ENCODE results near the gene C3. TPM values are rescaled to one million over a fixed set of nuclear protein-coding genes. Genes with fewer than 3 reads are reported as not detected.

The C3 gene
- total and polyA plus RNA-seq, 2 of the 13 experiments (the other 11 are each of a cell fraction or from before 2014, with no cell fraction given), result 1,455 to 6,272 TPM

DNA sequence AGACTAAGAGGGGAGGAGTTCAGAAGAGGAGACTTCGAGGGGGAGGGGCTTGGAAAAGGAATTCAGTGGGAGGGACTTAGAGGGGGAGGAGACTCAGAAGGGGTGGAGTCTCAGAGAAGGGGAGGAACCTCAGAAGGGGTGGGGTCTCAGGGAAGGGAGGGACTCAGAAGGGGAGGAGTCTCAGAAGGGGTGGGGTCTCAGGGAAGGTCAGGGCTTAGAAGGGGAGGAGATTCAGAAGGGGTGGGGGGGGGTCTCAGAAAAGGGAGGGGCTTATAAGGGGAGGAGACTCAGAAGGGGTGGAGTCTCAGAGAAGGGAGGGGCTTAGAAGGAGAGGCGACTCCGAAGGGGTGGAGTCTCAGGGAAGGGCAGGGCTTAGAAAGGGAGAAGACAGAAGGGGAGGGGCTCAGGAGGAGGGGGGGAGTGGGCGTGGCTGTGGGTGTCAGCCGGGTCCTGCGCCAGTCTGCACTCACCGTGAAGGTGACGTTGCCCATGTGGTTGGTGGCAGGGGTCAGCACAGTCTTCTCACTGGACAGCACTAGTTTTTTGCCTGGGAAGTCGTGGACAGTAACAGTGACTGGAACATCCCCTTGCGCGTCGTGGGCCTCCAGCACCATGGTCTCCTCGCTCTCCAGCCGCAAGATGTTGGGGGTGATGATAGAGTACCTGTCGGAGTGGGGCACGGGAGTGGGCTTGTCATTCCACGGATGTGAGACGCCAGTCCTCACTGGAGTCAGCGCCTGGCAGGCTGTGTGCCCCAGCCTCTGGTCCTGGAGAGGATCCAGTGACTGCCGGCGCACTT, 1.5 kb downstream of the C3 start (continued):
- TF ChIP-seq ZNF142 (CRISPR knock-in tag; IDR thresholded peaks at IDR 0.05), result 0 out of 2 replicates have a peak, but pooled peaks have one; percentile 54
- no peak for TF ChIP-seq ELF4 (CRISPR knock-in tag; IDR thresholded peaks at IDR 0.05; ENCODE audit: borderline replicate concordance)
- TF ChIP-seq ZNF850 (CRISPR knock-in tag; conservative IDR thresholded peaks at IDR 0.05), result no peak
- no peak for TF ChIP-seq KLF16 (CRISPR knock-in tag; IDR thresholded peaks at IDR 0.05)
- TF ChIP-seq STAT5B (CRISPR knock-in tag; IDR thresholded peaks at IDR 0.05), result no peak
- TF ChIP-seq SRSF9 (IDR thresholded peaks at IDR 0.05; ENCODE audit: borderline replicate concordance, insufficient read depth, low read depth, low read length, poor library complexity, severe bottlenecking), result no peak
- no peak for TF ChIP-seq IKZF1 (IDR thresholded peaks at IDR 0.05)
- TF ChIP-seq PRPF4 (IDR thresholded peaks at IDR 0.05; ENCODE audit: low read depth, low read length, poor library complexity, severe bottlenecking), result no peak
- no peak for TF ChIP-seq ZNF556 (CRISPR knock-in tag; IDR thresholded peaks at IDR 0.05; ENCODE audit: borderline replicate concordance)
- TF ChIP-seq, protein P1, sequence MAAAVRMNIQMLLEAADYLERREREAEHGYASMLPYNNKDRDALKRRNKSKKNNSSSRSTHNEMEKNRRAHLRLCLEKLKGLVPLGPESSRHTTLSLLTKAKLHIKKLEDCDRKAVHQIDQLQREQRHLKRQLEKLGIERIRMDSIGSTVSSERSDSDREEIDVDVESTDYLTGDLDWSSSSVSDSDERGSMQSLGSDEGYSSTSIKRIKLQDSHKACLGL (CRISPR knock-in tag; IDR thresholded peaks at IDR 0.05), result peak; percentile 86
- TF ChIP-seq HES4 (CRISPR knock-in tag; IDR thresholded peaks at IDR 0.05; ENCODE audit: borderline replicate concordance), result no peak
- TF ChIP-seq ZNF788 (CRISPR knock-in tag; IDR thresholded peaks at IDR 0.05; ENCODE audit: borderline replicate concordance), result peak; percentile 44; the same call in 1 of the 2 replicates
- peak; percentile 84 for TF ChIP-seq POLR2G (IDR thresholded peaks at IDR 0.05; ENCODE audit: low read depth, low read length)
- TF ChIP-seq NFKBIZ (CRISPR knock-in tag; IDR thresholded peaks at IDR 0.05), result no peak
- no peak; the same call in 1 of the 2 replicates for TF ChIP-seq MEIS1 (CRISPR knock-in tag; IDR thresholded peaks at IDR 0.05; ENCODE audit: borderline replicate concordance)
- TF ChIP-seq TARDBP (CRISPR knock-in tag; IDR thresholded peaks at IDR 0.05), result peak; percentile 74; the same call in 1 of the 2 replicates
- no peak for TF ChIP-seq ZNF776 (CRISPR knock-in tag; IDR thresholded peaks at IDR 0.05)
- no peak for TF ChIP-seq IRF1 (CRISPR knock-in tag; IDR thresholded peaks at IDR 0.05; ENCODE audit: low read depth)
- TF ChIP-seq ZFP36L2 (CRISPR knock-in tag; IDR thresholded peaks at IDR 0.05), result no peak
- no peak for TF ChIP-seq ZNF660 (CRISPR knock-in tag; IDR thresholded peaks at IDR 0.05; ENCODE audit: borderline replicate concordance, low read depth)
- TF ChIP-seq ZKSCAN5 (CRISPR knock-in tag; IDR thresholded peaks at IDR 0.05), result no peak
- TF ChIP-seq NPAS2 (CRISPR knock-in tag; IDR thresholded peaks at IDR 0.05; ENCODE audit: borderline replicate concordance), result no peak
- TF ChIP-seq MTA3 (CRISPR knock-in tag; IDR thresholded peaks at IDR 0.05), result no peak
